HCT116 (cell line): ENCODE data around the gene NDN. TPM values are rescaled to one million over a fixed set of nuclear protein-coding genes. Genes with fewer than 3 reads are reported as not detected.

Experiments
- ATAC-seq: fragments of 200-7000 bp; cut with Tn5 transposase; 2 replicates; pipeline ENCODE4 v1.9.1; 2020; ENCODE audit warnings: mild to moderate bottlenecking, moderate library complexity
- BruUV-seq: library from RNA; stranded (reverse); fragments of 400-500 nt; replicated peaks from 2 replicates; lab custom pipeline; 2021; lab: Mats Ljungman, UMichigan
- CTCF ChIA-PET: fragments of 300-600 bp; sonication (Branson Sonifier 250); formaldehyde crosslinking; loops from one replicate; lab custom pipeline; 2021; ENCODE audit warnings: antibody characterized with exemption; lab: Charles Lee
- POLR2A ChIA-PET: fragments of 300-600, 350-600 bp; sonication (Branson Sonifier 250); formaldehyde crosslinking; loops from one replicate; lab custom pipeline; 2021; ENCODE audit warnings: antibody characterized with exemption; lab: Charles Lee
- RAD21 ChIA-PET, 2 experiments: fragments of 300-600 bp; sonication (Branson Sonifier 250); formaldehyde crosslinking; loops; one replicate each; lab custom pipeline; 2023; ENCODE audit warnings: low total read pairs in 2 of 2; ENCODE audit not compliant: uncharacterized antibody in 2 of 2, unreplicated experiment in 2 of 2, low non-redundant PET in 1 of 2; lab: Charles Lee
- DNase-seq: peaks from one replicate; pipeline ENCODE4 v3.0.0-alpha.2; 2010; ENCODE audit warnings: low read depth, low spot score
- H2AFZ ChIP-seq: fragments of 200-600 bp; shearing (Covaris generic), sonication (generic); 2 replicates; pipeline ENCODE4 v1.6.1; 2017; ENCODE audit warnings: low read depth, mixed run types, mixed read lengths, antibody characterized with exemption, low read length; ENCODE audit not compliant: poor library complexity, severe bottlenecking
- H3K27ac ChIP-seq: 2 replicates; pipeline ENCODE4 v1.5.1; 2012; ENCODE audit warnings: low read depth, low read length
- H3K27me3 ChIP-seq: fragments of 200-600 bp; sonication (generic); 2 replicates; pipeline ENCODE4 v1.6.1; 2016; ENCODE audit warnings: mixed run types, low read length, mixed read lengths; ENCODE audit not compliant: insufficient read depth
- H3K36me3 ChIP-seq, 2 experiments: fragments of 200-500 bp in 1 of 2; fragments of 200-600 bp in 1 of 2; sonication (Bioruptor generic) in 1 of 2; sonication (generic) in 1 of 2; 2 replicates each; pipeline versions ENCODE4 v1.5.1 to v1.6.1; 2014 to 2016; ENCODE audit warnings: low read length in 2 of 2, inconsistent platforms in 1 of 2, mixed read lengths in 1 of 2, mixed run types in 1 of 2; ENCODE audit not compliant: insufficient read depth in 2 of 2, control insufficient read depth in 1 of 2
- H3K4me1 ChIP-seq, 2 experiments: fragments of 200-600 bp in 1 of 2; sonication (generic) in 1 of 2; 2 replicates each; pipeline versions ENCODE4 v1.5.1 to v1.6.1; 2012 to 2017; ENCODE audit warnings: low read length in 2 of 2, inconsistent platforms in 1 of 2, mild to moderate bottlenecking in 1 of 2, mixed read lengths in 1 of 2, mixed run types in 1 of 2, moderate library complexity in 1 of 2; ENCODE audit not compliant: insufficient read depth in 2 of 2, control insufficient read depth in 1 of 2
- H3K4me2 ChIP-seq: fragments of 200-600 bp; sonication (generic); 2 replicates; pipeline ENCODE4 v1.6.1; 2017; ENCODE audit warnings: mixed run types, low read length, mixed read lengths
- H3K4me3 ChIP-seq, 2 experiments: fragments of 200-600 bp in 1 of 2; sonication (generic) in 1 of 2; replicated peaks in 1 of 2; 2 replicates each; pipeline ENCODE4 v1.5.1; 2011 to 2016; ENCODE audit warnings: low read length in 2 of 2, control low read depth in 1 of 2, low read depth in 1 of 2, mild to moderate bottlenecking in 1 of 2, mixed read lengths in 1 of 2, mixed run types in 1 of 2
- H3K79me2 ChIP-seq: fragments of 200-600 bp; sonication (generic); 2 replicates; pipeline ENCODE4 v1.6.1; 2017; ENCODE audit warnings: mild to moderate bottlenecking, mixed run types, low read length, moderate library complexity, mixed read lengths; ENCODE audit not compliant: insufficient read depth
- H3K9ac ChIP-seq: fragments of 200-600 bp; sonication (generic); 2 replicates; pipeline ENCODE4 v1.6.1; 2016; ENCODE audit warnings: low read length, mixed read lengths
- H3K9me2 ChIP-seq: fragments of 200-600 bp; sonication (generic), shearing (Covaris generic); 2 replicates; pipeline ENCODE4 v1.6.1; 2017; ENCODE audit warnings: mixed run types, mild to moderate bottlenecking, moderate library complexity; ENCODE audit not compliant: insufficient read depth
- H3K9me3 ChIP-seq, 2 experiments: fragments of 200-500 bp in 1 of 2; fragments of 200-600 bp in 1 of 2; sonication (Bioruptor generic) in 1 of 2; sonication (generic) in 1 of 2; 2 replicates each; pipeline ENCODE4 v1.6.1; 2014 to 2017; ENCODE audit warnings: low read length in 2 of 2, mixed read lengths in 2 of 2, inconsistent platforms in 1 of 2, low read depth in 1 of 2, mild to moderate bottlenecking in 1 of 2, mixed run types in 1 of 2, moderate library complexity in 1 of 2; ENCODE audit not compliant: control insufficient read depth in 1 of 2, insufficient read depth in 1 of 2
- H4K20me1 ChIP-seq: fragments of 200-600 bp; sonication (generic), shearing (Covaris generic); 2 replicates; pipeline ENCODE4 v1.6.1; 2017; ENCODE audit warnings: mixed run types, mild to moderate bottlenecking, moderate library complexity; ENCODE audit not compliant: insufficient read depth
- CBX3 ChIP-seq: IDR thresholded peaks from 2 replicates; pipeline ENCODE4 v1.6.1; 2012; ENCODE audit warnings: low read depth
- EGR1 ChIP-seq: IDR thresholded peaks from 2 replicates; pipeline ENCODE4 v1.6.1; 2012; ENCODE audit warnings: low read depth
- ELF1 ChIP-seq: IDR thresholded peaks from 2 replicates; pipeline ENCODE4 v1.6.1; 2012; ENCODE audit warnings: low read depth, borderline replicate concordance
- EZH2 ChIP-seq: fragments of 200-600 bp; sonication (generic); IDR thresholded peaks from 2 replicates; pipeline ENCODE4 v1.6.1; 2017; ENCODE audit warnings: antibody characterized with exemption, mixed run types
- FOSL1 ChIP-seq: IDR thresholded peaks from 2 replicates; pipeline ENCODE4 v1.6.1; 2012; ENCODE audit warnings: low read depth
- JUND ChIP-seq: IDR thresholded peaks from 2 replicates; pipeline ENCODE4 v1.6.1; 2012
- POLR2A ChIP-seq: IDR thresholded peaks from 2 replicates; pipeline ENCODE4 v1.7.0; 2011; ENCODE audit warnings: borderline replicate concordance; ENCODE audit not compliant: insufficient read depth, insufficient read length; ENCODE audit errors: extremely low read depth
- POLR2AphosphoS5 ChIP-seq: IDR thresholded peaks from 2 replicates; pipeline ENCODE4 v1.6.1; 2011; ENCODE audit warnings: mild to moderate bottlenecking, low read depth, low read length, moderate library complexity
- RAD21 ChIP-seq: IDR thresholded peaks from 2 replicates; pipeline ENCODE4 v1.6.1; 2012; ENCODE audit warnings: low read depth, mild to moderate bottlenecking
- SP1 ChIP-seq: IDR thresholded peaks from 2 replicates; pipeline ENCODE4 v1.6.1; 2012; ENCODE audit warnings: low read depth
- TCF7L2 ChIP-seq: IDR thresholded peaks from 2 replicates; pipeline ENCODE4 v1.7.0; 2011; ENCODE audit warnings: borderline replicate concordance, inconsistent platforms; ENCODE audit not compliant: insufficient read depth, insufficient read length; ENCODE audit errors: extremely low read depth
- YY1 ChIP-seq: IDR thresholded peaks from 2 replicates; pipeline ENCODE4 v1.6.1; 2011; ENCODE audit warnings: low read length, low read depth, moderate library complexity, mild to moderate bottlenecking; ENCODE audit not compliant: insufficient replicate concordance; ENCODE audit errors: extremely low read depth
- ZFX ChIP-seq: fragments of 450-650 bp; IDR thresholded peaks from 2 replicates; pipeline ENCODE4 v1.6.1; 2017
- intact Hi-C: fragments of 100-400 bp; cut with micrococcal nuclease; formaldehyde crosslinking; loops from 2 replicates; pipeline ENCODE4 v1.10.0; 2022
- total RNA-seq: library from RNA; stranded (reverse); gene quantifications from one replicate; pipeline ENCODE4 v1.2.1, GENCODE V29; 2021; ENCODE audit not compliant: unreplicated experiment
- TF ChIP-seq, protein P1 (sequence below), 3 experiments: fragments of 200-600 bp in 1 of 3; sonication (generic) in 1 of 3; IDR thresholded peaks in 2 of 3; conservative IDR thresholded peaks in 1 of 3; 2 replicates each; pipeline ENCODE4 v1.5.1; 2012 to 2017; ENCODE audit warnings: low read depth in 2 of 3, low read length in 2 of 3, antibody characterized with exemption in 1 of 3, borderline replicate concordance in 1 of 3, control low read depth in 1 of 3, mild to moderate bottlenecking in 1 of 3, mixed read lengths in 1 of 3, mixed run types in 1 of 3, moderate library complexity in 1 of 3; ENCODE audit not compliant: insufficient read depth in 1 of 3
- TF ChIP-seq, protein P2 (sequence below): IDR thresholded peaks from 2 replicates; pipeline ENCODE4 v1.6.1; 2012
- TF ChIP-seq, protein P3 (sequence below): IDR thresholded peaks from 2 replicates; pipeline ENCODE4 v1.6.1; 2012; ENCODE audit warnings: low read depth

Gene NDN
- total RNA-seq, 1 experiment from 2014 or later, result not detected

DNA sequence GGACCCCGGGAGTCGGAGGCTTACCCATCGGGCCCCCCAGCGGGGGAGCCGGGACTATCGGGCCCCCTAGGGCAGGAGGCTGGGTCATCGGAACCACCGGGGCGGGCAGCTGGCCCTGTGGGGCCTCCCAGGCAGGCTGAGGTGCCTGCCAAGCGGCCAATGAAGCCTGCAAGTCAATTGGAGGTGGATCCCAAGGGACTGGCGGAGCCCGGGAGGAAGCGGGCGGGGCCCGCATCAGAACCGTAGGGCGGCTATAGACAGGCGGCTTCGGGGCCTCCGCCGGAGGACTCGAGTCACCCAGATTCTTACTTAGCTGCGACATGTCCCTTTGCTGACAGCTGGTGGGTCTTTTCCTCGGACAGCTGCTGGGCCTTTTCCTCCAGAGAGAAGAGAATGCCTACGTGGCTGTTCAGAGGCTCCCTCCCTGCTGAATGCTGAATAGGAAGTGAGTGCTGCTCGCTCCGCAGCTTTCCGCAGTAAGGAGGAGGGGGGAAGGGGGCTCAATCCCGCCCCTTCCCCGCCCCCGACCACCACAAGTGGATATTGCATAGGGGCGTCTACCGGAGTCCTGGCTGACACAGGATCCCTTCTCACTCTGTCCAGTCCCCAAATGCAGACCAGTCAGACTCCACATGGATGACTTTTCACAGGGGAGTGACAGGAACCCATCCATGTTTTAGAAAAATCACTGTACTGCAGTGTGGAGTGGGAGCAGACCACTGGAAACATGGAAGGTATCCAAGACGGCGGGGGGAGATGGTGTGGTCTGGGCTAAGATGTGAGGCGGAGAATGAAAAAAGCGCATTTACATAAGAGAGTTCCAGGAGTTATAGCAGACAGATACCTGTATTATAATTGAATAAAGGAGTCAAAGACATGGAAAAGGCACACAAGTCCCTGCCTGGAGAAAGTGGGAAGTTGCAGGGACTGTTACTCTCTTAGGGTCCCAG is 39.4 kb downstream of the NDN start, which contains the start of gene MAGEL2:
MAGEL2 (minus strand) TSS at position 447 of the 950 bp plus-strand sequence; CDS start at position 322, 125 bp downstream.
- Histone ChIP-seq H3K9me2 (no peaks in the 10 kb centered on the region), H3K4me2 (no peak within 1 kb of the TSS), H3K27ac (no peak within 1 kb of the TSS), H3K79me2 (no peaks in the 10 kb centered on the region), H2AFZ (no peak within 1 kb of the TSS), H3K9ac (no peak within 1 kb of the TSS), H3K27me3 (no peaks in the 10 kb centered on the region), H4K20me1 (no peaks in the 10 kb centered on the region), H3K9me3 (no peaks in the 10 kb centered on the region), H3K4me3 (no peak within 1 kb of the TSS), H3K4me1 (no peaks in the 10 kb centered on the region), H3K36me3 (no peaks in the 10 kb centered on the region)
- DNase-seq, result no peak
- BruUV-seq, result no TSS peak
- ChIA-PET CTCF (no interaction called here), RAD21 (no interaction called here), POLR2A (no interaction called here)
- TF ChIP-seq EZH2, result no peak
- TF ChIP-seq RAD21, result no peak
- TF ChIP-seq, protein P1, sequence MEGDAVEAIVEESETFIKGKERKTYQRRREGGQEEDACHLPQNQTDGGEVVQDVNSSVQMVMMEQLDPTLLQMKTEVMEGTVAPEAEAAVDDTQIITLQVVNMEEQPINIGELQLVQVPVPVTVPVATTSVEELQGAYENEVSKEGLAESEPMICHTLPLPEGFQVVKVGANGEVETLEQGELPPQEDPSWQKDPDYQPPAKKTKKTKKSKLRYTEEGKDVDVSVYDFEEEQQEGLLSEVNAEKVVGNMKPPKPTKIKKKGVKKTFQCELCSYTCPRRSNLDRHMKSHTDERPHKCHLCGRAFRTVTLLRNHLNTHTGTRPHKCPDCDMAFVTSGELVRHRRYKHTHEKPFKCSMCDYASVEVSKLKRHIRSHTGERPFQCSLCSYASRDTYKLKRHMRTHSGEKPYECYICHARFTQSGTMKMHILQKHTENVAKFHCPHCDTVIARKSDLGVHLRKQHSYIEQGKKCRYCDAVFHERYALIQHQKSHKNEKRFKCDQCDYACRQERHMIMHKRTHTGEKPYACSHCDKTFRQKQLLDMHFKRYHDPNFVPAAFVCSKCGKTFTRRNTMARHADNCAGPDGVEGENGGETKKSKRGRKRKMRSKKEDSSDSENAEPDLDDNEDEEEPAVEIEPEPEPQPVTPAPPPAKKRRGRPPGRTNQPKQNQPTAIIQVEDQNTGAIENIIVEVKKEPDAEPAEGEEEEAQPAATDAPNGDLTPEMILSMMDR (IDR thresholded peaks at IDR 0.05 in 2 of 3, conservative IDR thresholded peaks at IDR 0.05 in 1 of 3; ENCODE audit: borderline replicate concordance in 1 of 3, insufficient read depth in 1 of 3, low read depth in 2 of 3, low read length in 2 of 3), result no peak
- no peak for TF ChIP-seq ZFX
- TF ChIP-seq, protein P2, sequence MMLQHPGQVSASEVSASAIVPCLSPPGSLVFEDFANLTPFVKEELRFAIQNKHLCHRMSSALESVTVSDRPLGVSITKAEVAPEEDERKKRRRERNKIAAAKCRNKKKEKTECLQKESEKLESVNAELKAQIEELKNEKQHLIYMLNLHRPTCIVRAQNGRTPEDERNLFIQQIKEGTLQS, result no peak
- TF ChIP-seq FOSL1, result no peak
- no peak for TF ChIP-seq JUND
- no peak for TF ChIP-seq POLR2AphosphoS5
- no peak for TF ChIP-seq EGR1
- TF ChIP-seq ELF1, result no peak
- TF ChIP-seq YY1, result no peak
- TF ChIP-seq, protein P3, sequence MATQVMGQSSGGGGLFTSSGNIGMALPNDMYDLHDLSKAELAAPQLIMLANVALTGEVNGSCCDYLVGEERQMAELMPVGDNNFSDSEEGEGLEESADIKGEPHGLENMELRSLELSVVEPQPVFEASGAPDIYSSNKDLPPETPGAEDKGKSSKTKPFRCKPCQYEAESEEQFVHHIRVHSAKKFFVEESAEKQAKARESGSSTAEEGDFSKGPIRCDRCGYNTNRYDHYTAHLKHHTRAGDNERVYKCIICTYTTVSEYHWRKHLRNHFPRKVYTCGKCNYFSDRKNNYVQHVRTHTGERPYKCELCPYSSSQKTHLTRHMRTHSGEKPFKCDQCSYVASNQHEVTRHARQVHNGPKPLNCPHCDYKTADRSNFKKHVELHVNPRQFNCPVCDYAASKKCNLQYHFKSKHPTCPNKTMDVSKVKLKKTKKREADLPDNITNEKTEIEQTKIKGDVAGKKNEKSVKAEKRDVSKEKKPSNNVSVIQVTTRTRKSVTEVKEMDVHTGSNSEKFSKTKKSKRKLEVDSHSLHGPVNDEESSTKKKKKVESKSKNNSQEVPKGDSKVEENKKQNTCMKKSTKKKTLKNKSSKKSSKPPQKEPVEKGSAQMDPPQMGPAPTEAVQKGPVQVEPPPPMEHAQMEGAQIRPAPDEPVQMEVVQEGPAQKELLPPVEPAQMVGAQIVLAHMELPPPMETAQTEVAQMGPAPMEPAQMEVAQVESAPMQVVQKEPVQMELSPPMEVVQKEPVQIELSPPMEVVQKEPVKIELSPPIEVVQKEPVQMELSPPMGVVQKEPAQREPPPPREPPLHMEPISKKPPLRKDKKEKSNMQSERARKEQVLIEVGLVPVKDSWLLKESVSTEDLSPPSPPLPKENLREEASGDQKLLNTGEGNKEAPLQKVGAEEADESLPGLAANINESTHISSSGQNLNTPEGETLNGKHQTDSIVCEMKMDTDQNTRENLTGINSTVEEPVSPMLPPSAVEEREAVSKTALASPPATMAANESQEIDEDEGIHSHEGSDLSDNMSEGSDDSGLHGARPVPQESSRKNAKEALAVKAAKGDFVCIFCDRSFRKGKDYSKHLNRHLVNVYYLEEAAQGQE, result no peak
- no peak for TF ChIP-seq TCF7L2
- TF ChIP-seq SP1, result no peak
- TF ChIP-seq CBX3, result no peak
- TF ChIP-seq POLR2A, result no peak
- no peak for ATAC-seq
- intact Hi-C loops, result loop anchor here (5.0 to 10.0 kb wide), 2 partner anchors 1787 to 1855 kb away; partner anchors contain the start of gene UBE3A
